ENCODE measurements around the gene SLC25A21.
A peak's percentile ranks its signal among the peaks of the same experiment; 100 is the strongest.

SLC25A21 gene

GRCh38 chr14:37027188-37027824 is 145.1 kb downstream of the SLC25A21 start (continued):
- no peak for TF ChIP-seq KLF17 (tag by site-specific recombination; IDR thresholded peaks at IDR 0.05)
- TF ChIP-seq ZNF341 (tag by site-specific recombination; IDR thresholded peaks at IDR 0.05; ENCODE audit: low read depth), result no peak
- TF ChIP-seq ZFP69B (tag by site-specific recombination; IDR thresholded peaks at IDR 0.05), result no peak
- peak; percentile 88 for TF ChIP-seq PRDM6 (tag by site-specific recombination; IDR thresholded peaks at IDR 0.05)

GRCh38 chr14:37023875-37024565 is 148.4 kb downstream of the SLC25A21 start:
- Histone ChIP-seq H3K27ac (ENCODE audit: extremely low read depth, low read depth, low read length) (no peak overlapping the region), H3K4me3 (ENCODE audit: low read depth, low read length) (no peak overlapping the region), H3K4me1 (ENCODE audit: control insufficient read depth, insufficient read depth, low read length) (peaks cover 21% of the 10 kb centered on the region), H3K9me3 (ENCODE audit: control insufficient read depth, insufficient read depth, low read depth, low read length) (no peaks in the 10 kb centered on the region), H3K36me3 (ENCODE audit: control insufficient read depth in 2 of 2, insufficient read depth in 1 of 2, low read length in 2 of 2) (no peaks in the 10 kb centered on the region)
- TF ChIP-seq CTCF (tag by site-specific recombination; IDR thresholded peaks at IDR 0.05) (no peak), ZSCAN18 (tag by site-specific recombination; IDR thresholded peaks at IDR 0.05) (no peak), ZNF302 (tag by site-specific recombination; IDR thresholded peaks at IDR 0.05; ENCODE audit: low read depth) (no peak), GLI4 (tag by site-specific recombination; IDR thresholded peaks at IDR 0.05) (no peak), MEIS1 (CRISPR knock-in tag; IDR thresholded peaks at IDR 0.05; ENCODE audit: borderline replicate concordance) (no peak), BCL11B (tag by site-specific recombination; IDR thresholded peaks at IDR 0.05; ENCODE audit: low read depth) (no peak), YY2 (tag by site-specific recombination; IDR thresholded peaks at IDR 0.05) (no peak), EGR2 (tag by site-specific recombination; IDR thresholded peaks at IDR 0.05; ENCODE audit: low read depth) (no peak), ZNF692 (tag by site-specific recombination; IDR thresholded peaks at IDR 0.05) (no peak), MYNN (tag by site-specific recombination; IDR thresholded peaks at IDR 0.05; ENCODE audit: borderline replicate concordance) (no peak), ZBTB17 (tag by site-specific recombination; IDR thresholded peaks at IDR 0.05) (no peak), ZNF707 (tag by site-specific recombination; IDR thresholded peaks at IDR 0.05) (no peak), SCRT2 (tag by site-specific recombination; IDR thresholded peaks at IDR 0.05) (no peak), KLF1 (tag by site-specific recombination; IDR thresholded peaks at IDR 0.05) (no peak), SP3 (tag by site-specific recombination; IDR thresholded peaks at IDR 0.05) (no peak), KLF16 (tag by site-specific recombination; IDR thresholded peaks at IDR 0.05) (no peak), TCF7L2 (IDR thresholded peaks at IDR 0.05; ENCODE audit: borderline replicate concordance, low read depth, low read length) (no peak), ZNF114 (tag by site-specific recombination; IDR thresholded peaks at IDR 0.05) (no peak), ZNF558 (tag by site-specific recombination; IDR thresholded peaks at IDR 0.05) (no peak)
- POLR2A ChIA-PET, result no interaction called here
- CTCF ChIA-PET, result interaction anchor here (0.6 to 1.6 kb wide), 3 partner anchors 127 to 376 kb away, joined by 3 read pairs; no protein-coding TSS in a partner anchor
